Suppressor macrophage (primary cell): Measurements from ENCODE around the gene SGTB.

Experiments
- DNase-seq, 4 experiments: peaks; one replicate each; pipeline ENCODE4 v3.0.0-alpha.2; 2020 to 2022
- total RNA-seq, 17 experiments: gene quantifications; one replicate each; lab custom pipeline; 2026; ENCODE audit warnings: mixed read lengths in 6 of 17, inconsistent platforms in 3 of 17; lab: John Stamatoyannopoulos, UW

SGTB gene, protein sequence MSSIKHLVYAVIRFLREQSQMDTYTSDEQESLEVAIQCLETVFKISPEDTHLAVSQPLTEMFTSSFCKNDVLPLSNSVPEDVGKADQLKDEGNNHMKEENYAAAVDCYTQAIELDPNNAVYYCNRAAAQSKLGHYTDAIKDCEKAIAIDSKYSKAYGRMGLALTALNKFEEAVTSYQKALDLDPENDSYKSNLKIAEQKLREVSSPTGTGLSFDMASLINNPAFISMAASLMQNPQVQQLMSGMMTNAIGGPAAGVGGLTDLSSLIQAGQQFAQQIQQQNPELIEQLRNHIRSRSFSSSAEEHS
- total RNA-seq: 139 to 451 (median 247) reads per million in 17 experiments

DNA sequence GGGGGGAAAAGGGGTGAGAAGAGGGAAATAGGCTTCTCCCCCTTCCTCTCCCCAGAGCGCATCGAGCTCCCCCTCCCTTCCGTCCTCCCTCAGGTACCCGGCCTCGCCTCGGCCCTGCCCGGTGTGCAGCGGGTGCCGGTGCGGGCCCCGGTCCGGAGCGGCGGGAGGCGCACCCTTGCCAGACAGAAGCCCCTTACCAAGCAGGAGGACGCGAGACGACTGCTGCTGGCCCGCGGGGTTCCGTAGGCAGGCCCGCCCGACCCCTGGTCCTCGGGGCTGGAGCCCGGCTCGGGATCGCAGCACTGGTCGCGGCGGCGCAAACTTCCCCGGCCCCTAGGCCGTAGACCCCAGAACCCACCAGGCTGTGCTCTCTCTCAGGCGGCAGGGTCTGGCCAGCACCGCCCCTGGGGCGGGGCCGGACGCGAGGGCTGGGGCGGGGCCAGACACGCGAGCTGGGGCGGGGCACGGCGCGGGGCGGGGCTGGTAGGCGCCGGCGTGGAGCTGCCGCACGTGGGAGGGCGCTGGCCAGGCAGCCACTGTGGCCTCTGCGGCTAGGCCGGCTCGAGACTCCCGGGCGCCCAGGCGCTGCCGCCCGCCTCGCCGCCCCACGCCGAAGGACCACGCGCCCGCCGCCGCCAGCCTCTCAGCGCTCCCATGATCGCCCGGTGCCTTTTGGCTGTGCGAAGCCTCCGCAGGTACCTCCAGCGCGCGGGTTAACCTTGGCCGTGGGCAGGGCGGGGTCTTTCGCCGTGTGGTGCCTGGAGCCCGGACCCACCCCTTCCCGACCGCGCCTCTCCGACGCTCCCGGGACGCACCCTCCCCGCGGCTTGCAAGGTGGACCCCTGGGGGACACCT is at the start of gene SGTB, which contains the start of gene NLN:
Gene SGTB, minus strand, starts transcription at position 390 of the 855 bp plus-strand sequence. CDS start 1,302 bp downstream, outside the sequence.
Gene NLN, plus strand, starts transcription at position 486 of the 855 bp plus-strand sequence. Its CDS starts 169 bp downstream, at position 655.
- peak; percentile 93 to 98 (median 96) for DNase-seq

DNA sequence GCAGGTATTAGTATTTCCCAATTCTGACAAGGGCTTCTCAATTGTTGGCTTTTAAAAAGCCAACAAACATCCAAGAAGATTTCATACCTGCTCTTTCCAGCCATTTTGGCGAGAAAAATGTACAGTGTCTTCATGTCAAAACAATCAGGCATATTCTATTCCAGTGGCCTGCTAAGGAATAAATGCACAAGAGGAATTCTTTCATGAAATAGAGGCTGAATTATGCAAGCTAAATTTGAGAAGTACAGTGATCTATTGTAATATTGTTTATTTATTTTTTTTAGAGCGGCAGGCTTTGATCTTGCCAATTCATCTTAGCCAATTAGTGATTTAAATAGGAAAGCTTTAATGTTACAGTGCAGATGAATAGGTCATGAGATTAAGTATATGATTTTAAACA is 49.4 kb upstream of the SGTB start:
- DNase-seq: no peak

GRCh38 chr5:65769539-65769938 is 47.6 kb upstream of the SGTB start:
- no peak for DNase-seq

DNA sequence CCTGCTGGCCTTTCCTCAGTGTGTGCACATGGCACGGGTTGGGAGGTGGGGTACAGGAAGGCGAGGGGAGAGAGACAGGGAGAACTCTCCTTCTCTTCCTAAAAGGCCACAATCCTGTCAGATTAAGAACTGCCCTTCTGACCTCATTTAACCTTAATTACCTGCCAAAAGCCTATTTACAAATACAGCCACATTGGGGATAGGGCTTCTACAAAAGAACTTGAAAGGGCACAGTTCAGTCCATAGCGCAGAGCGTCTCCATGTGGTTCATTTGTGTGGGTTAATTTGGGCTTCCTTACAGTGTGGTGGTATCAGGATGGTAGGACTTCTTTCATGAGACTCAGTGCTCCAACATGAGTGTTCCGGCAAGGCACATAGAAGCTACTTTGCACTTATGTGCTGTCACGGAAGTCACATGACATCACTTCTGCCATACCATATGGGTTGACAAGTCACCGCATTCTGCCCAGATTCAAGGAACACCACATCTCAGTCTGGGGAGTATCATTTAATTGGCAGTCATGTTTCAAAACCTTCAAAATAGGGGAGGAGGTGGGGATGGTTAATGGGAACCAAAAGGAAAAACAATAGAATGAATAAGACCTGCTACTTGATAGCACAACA is 46.9 kb upstream of the SGTB start:
- DNase-seq: no peak

GRCh38 chr5:65767565-65767964 is 45.7 kb upstream of the SGTB start:
- no peak for DNase-seq

GRCh38 chr5:65766781-65767180 is 44.9 kb upstream of the SGTB start:
- DNase-seq: no peak

DNA sequence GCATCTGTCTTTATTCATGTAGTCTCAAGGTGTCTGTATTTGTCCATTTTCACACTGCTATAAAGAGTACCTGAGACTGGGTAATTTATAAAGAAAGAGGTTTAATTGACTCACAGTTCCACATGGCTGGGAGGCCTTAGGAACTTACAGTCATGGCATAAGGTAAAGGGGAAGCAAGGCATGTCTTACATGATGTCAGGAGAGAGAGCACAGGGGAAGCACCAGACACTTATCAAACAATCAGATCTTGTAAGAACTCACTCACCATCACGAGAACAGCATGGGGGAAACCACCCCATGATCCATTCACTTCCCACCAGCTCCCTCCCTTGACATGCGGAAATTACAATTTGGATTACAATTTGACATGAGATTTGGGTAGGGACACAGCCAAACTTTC is 44.3 kb upstream of the SGTB start:
- DNase-seq: peak in 3 of 4 experiments; percentile 6 to 41 (median 10)

- DNase-seq: no peak
Measured at GRCh38 chr5:65765582-65765981, 43.7 kb upstream of the SGTB start.

GRCh38 chr5:65762234-65762633 is 40.3 kb upstream of the SGTB start:
- no peak for DNase-seq

DNA sequence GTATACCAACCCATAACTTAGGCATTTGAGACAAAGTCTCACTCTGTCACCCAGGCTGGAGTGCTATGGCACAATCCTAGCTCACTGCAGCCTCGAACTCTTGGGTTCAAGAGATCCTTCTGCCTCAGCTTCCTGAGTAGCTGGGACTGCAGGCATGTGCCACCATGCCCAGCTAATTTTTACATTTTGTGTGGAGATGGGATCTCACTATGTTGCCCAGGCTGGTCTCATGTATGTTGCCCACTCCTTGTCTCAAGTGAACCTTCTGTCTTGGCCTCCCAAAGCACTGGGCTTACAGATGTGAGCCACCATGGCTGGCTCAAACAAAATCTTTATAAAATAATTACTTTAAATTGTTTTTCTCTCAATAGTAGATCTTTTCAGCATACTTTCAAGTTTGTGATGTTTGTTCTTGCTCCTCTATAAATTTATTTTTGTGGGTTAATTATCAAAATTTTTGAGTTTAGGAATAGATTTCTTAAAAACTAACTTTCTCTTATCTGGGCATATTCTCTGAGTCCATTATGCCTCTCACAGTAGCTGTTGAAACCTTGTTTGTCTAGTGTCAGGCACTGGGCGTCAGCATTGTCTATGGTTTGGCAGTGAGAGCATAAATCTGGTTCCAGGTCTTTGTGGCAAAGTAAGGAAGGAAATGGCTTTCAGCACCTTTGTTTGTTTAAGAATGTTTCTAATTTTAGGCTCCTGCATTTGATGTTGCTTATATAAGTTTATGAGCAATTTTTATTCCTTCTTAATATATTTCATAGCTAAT is 38.8 kb upstream of the SGTB start:
- DNase-seq: peak in 3 of 4 experiments; percentile 5 to 13 (median 11)

DNA sequence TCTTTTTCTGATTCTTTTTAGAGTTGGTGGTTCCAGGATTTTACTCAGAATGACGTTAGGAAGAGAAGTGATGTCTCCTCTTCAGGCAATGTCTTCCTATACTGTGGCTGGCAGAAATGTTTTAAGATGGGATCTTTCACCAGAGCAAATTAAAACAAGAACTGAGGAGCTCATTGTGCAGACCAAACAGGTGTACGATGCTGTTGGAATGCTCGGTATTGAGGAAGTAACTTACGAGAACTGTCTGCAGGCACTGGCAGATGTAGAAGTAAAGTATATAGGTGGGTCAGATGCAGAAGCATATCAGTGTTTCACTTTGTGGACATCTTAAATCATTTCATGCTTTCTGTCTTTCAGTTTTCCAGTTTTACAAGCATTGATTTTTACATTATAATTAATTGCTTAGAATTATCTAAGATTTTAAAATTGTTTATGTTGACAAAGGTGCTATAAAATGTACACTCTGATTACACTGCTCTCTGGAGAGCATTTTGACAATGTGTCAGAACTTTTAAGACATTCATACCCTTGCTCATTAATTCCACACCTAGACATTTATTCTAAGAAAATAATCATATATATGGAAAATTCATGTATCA is 36.7 kb upstream of the SGTB start:
- no peak for DNase-seq

- no peak for DNase-seq
Measured at GRCh38 chr5:65753189-65753588, 31.3 kb upstream of the SGTB start.

- DNase-seq: no peak
Measured at GRCh38 chr5:65750938-65751337, 29.0 kb upstream of the SGTB start.

DNA sequence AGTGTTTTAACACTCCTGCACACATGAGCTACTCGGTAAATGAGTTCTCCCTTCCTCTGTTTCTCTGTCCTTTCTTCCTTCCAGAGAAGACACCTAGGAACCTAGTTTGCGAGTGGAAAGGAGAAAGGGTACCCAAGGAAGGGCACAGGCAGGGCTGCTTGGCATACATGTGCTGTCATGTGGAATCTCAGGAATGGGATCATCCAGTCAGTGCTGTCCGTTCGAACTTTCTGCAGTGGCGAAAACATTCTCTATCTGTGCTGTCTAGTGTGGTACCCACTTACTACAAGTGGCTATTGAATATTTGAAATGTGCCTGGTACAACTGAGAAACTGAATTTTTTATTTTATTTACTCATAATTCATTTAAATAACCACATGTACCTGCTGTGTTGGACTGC is 28.0 kb upstream of the SGTB start:
- no peak for DNase-seq

- DNase-seq: no peak
Measured at GRCh38 chr5:65749221-65749844, 27.4 kb upstream of the SGTB start.

DNA sequence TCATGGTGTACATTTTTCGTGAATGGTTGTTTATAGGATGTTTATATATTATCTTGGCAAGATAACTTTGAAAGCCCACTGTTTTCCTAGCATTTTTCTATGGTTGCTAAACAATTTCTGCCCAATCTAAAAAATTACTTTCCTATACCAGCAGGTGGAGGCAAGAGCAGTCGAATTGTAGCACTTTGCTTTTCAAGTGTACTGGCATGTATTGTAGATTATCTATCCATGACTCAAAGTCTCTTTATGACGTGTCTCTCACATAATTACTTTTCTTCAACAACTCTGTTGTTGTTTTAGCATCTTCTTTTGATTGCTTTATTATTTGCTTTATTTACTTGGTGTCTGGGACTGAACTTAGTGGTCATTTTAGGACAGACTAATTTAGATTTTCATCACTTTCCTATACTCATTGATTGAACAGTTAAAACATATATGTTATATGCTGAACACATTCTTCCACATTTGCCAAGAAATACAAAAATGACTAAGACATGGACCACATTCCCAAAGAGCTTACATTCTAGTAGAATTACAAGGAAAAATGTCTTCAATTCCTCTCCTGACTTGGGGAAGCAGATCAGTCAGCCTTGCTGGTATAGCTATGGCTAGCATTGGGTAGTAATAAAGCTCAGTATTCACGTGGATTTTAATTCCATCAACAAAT is 20.8 kb upstream of the SGTB start:
- DNase-seq: peak; percentile 28 to 68 (median 52)

- DNase-seq: no peak
Measured at GRCh38 chr5:65739162-65739561, 17.3 kb upstream of the SGTB start.

DNA sequence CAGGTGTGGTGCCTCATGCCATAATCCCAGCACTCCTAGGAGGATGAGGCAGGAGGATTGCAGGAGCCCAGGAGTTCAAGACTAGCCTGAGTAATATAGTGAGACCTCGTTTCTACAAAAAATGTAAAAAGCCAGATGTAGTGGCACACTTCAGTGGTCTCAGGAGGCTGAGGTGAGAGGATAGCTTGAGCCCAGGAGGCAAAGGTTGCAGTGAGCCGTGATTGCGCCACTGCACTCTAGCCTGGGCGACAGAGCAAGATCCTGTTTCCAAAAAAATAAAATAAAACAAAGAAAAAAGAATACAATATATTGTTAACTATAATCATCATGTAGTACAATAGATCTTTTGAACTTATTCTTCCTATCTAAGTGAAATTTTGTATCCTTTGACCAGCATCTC is 16.4 kb upstream of the SGTB start:
- no peak for DNase-seq

DNA sequence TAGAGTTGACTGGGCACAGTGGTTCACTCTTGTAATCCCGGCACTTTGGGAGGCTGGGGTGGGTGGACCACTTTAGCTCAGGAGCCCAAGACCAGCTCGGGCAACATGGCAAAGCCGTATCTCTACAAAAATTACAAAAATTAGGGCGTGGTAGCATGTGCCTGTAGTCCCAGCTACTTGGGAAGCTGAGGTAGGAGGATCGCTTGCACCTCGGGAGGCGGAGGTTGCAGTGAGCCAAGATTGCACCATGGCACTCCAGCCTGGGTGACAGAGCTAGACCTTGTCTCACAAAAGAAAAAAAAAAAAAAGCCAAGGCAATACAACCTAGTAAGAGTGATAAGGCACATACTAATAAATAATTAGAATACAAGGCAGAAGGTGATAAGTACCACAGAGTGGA is 15.9 kb upstream of the SGTB start:
- no peak for DNase-seq

DNA sequence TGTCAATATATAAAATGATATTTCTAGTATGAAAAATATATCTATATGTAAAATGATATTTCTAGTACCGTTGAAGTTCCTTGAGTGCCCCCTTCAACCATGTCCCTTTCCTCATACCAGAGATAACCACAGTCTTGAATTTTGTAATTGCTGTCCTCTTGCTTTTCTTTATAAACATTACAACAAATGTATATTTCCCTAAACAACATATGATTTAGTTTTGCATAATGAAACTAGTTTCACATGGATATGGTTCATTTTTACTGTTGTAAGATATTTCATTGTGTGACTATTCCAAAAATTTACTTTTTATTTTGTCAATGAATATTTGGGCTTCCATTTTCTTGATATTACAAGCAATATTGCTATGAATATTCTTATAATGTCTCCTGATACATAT is 14.1 kb upstream of the SGTB start:
- no peak for DNase-seq

- peak; percentile 52 to 74 (median 68) for DNase-seq
Measured at GRCh38 chr5:65734921-65735320, 13.0 kb upstream of the SGTB start.
